Endothelial cell of umbilical vein (primary cell): ENCODE measurements around the gene ALG12. TPM values are rescaled to one million over a fixed set of nuclear protein-coding genes. Genes with fewer than 3 reads are reported as not detected.

Experiments used
- BruUV-seq: library from RNA; stranded (reverse); fragments of 400-500 nt; replicated peaks from 2 replicates; lab custom pipeline; 2021; lab: Mats Ljungman, UMichigan
- CTCF ChIA-PET: fragments of 300-600, 350-600 bp; sonication (Branson Sonifier 250); formaldehyde crosslinking; loops from one replicate; lab custom pipeline; 2021; ENCODE audit warnings: antibody characterized with exemption, inconsistent platforms; lab: Charles Lee
- POLR2A ChIA-PET: fragments of 300-600, 350-600 bp; sonication (Branson Sonifier 250); formaldehyde crosslinking; loops from one replicate; lab custom pipeline; 2021; ENCODE audit warnings: antibody characterized with exemption, inconsistent platforms; lab: Charles Lee
- DNase-seq: peaks from one replicate; pipeline ENCODE4 v3.0.0-alpha.2; 2011; ENCODE audit warnings: low read depth, low spot score
- FAIRE-seq: peaks from 2 replicates; lab custom pipeline; 2011; peaks lifted over from hg19 to GRCh38; lab: Jason Lieb, UNC
- H2AFZ ChIP-seq: 2 replicates; pipeline ENCODE4 v1.6.0; 2012; ENCODE audit warnings: low read depth, low read length, control low read depth, inconsistent platforms
- H3K27ac ChIP-seq: 2 replicates; pipeline ENCODE4 v1.5.1; 2011; ENCODE audit warnings: low read depth, mild to moderate bottlenecking, control low read depth, low read length, moderate library complexity; ENCODE audit not compliant: insufficient read depth
- H3K27me3 ChIP-seq, 2 experiments: 2 replicates each; pipeline versions ENCODE4 v1.6.0 to v1.6.1; 2011; ENCODE audit warnings: low read length in 2 of 2, mixed read lengths in 1 of 2; ENCODE audit not compliant: control insufficient read depth in 2 of 2, insufficient read depth in 2 of 2
- H3K36me3 ChIP-seq, 2 experiments: 2 replicates in 1 of 2; 3 replicates in 1 of 2; pipeline ENCODE4 v1.5.1; 2011; ENCODE audit warnings: low read length in 2 of 2, mild to moderate bottlenecking in 1 of 2, moderate library complexity in 1 of 2; ENCODE audit not compliant: control insufficient read depth in 2 of 2, insufficient read depth in 2 of 2; ENCODE audit errors: extremely low read depth in 1 of 2
- H3K4me1 ChIP-seq: 3 replicates; pipeline ENCODE4 v1.5.1; 2011; ENCODE audit warnings: mild to moderate bottlenecking, low read length; ENCODE audit not compliant: control insufficient read depth, insufficient read depth; ENCODE audit errors: extremely low read depth
- H3K4me2 ChIP-seq: 2 replicates; pipeline ENCODE4 v1.6.1; 2011; ENCODE audit warnings: low read length, control low read depth, mixed read lengths; ENCODE audit not compliant: insufficient read depth
- H3K4me3 ChIP-seq, 3 experiments: fragments of 200-600 bp in 1 of 3; sonication (generic), shearing (Covaris generic) in 1 of 3; replicated peaks in 1 of 3; 2 replicates each; pipeline ENCODE4 v1.5.1; 2011 to 2016; ENCODE audit warnings: control low read depth in 3 of 3, low read length in 3 of 3, mild to moderate bottlenecking in 2 of 3, inconsistent platforms in 1 of 3, low read depth in 1 of 3, moderate library complexity in 1 of 3; ENCODE audit not compliant: insufficient read depth in 1 of 3
- H3K79me2 ChIP-seq: 2 replicates; pipeline ENCODE4 v1.6.0; 2012; ENCODE audit warnings: low read length, inconsistent platforms; ENCODE audit not compliant: control insufficient read depth, insufficient read depth
- H3K9ac ChIP-seq: replicated peaks from 2 replicates; pipeline ENCODE3; 2011; ENCODE audit warnings: low read length, control low read depth; ENCODE audit not compliant: insufficient read depth; ENCODE audit errors: extremely low read depth
- H3K9me1 ChIP-seq: replicated peaks from 3 replicates; pipeline ENCODE4 v1.6.0; 2011; ENCODE audit warnings: mild to moderate bottlenecking, low read length; ENCODE audit not compliant: control insufficient read depth, insufficient read depth; ENCODE audit errors: extremely low read depth
- H3K9me3 ChIP-seq: replicated peaks from 2 replicates; pipeline ENCODE4 v1.5.1; 2012; ENCODE audit warnings: low read length, inconsistent platforms; ENCODE audit not compliant: control insufficient read depth, insufficient read depth
- H4K20me1 ChIP-seq: replicated peaks from 2 replicates; pipeline ENCODE3; 2011; ENCODE audit warnings: mild to moderate bottlenecking, low read length; ENCODE audit not compliant: control insufficient read depth, insufficient read depth; ENCODE audit errors: extremely low read depth
- EZH2 ChIP-seq: IDR thresholded peaks from 2 replicates; pipeline ENCODE4 v1.6.1; 2012; ENCODE audit warnings: borderline replicate concordance, low read depth, mild to moderate bottlenecking, moderate library complexity, low read length, inconsistent platforms; ENCODE audit not compliant: severe bottlenecking
- FOS ChIP-seq: IDR thresholded peaks from 2 replicates; pipeline ENCODE4 v1.6.1; 2011; ENCODE audit warnings: mild to moderate bottlenecking, low read length, moderate library complexity, borderline replicate concordance; ENCODE audit not compliant: insufficient read depth
- GATA2 ChIP-seq: IDR thresholded peaks from 2 replicates; pipeline ENCODE4 v1.7.0; 2011; ENCODE audit warnings: low read depth, mild to moderate bottlenecking, moderate library complexity, mixed read lengths, low read length; ENCODE audit not compliant: insufficient read length, insufficient read depth
- JUN ChIP-seq: IDR thresholded peaks from 2 replicates; pipeline ENCODE4 v1.6.1; 2011; ENCODE audit warnings: borderline replicate concordance, low read depth; ENCODE audit not compliant: insufficient read length, insufficient read depth
- MYC ChIP-seq: IDR thresholded peaks from one replicate; pipeline ENCODE4 v1.6.1; 2011; ENCODE audit warnings: mild to moderate bottlenecking, low read depth, low read length
- POLR2A ChIP-seq: IDR thresholded peaks from 2 replicates; pipeline ENCODE4 v1.6.1; 2012; ENCODE audit warnings: low read depth, mild to moderate bottlenecking, control low read depth, low read length
- POLR2AphosphoS5 ChIP-seq: IDR thresholded peaks from 2 replicates; pipeline ENCODE4 v1.6.1; 2012; ENCODE audit warnings: low read depth, mild to moderate bottlenecking, control low read depth, low read length, moderate library complexity; ENCODE audit not compliant: insufficient read depth
- dilution Hi-C: fragments of 300-500 bp; cut with MboI; formaldehyde crosslinking; loops from one replicate; pipeline ENCODE4 v1.15.0; 2019; ENCODE audit warnings: low sequenced_read_pairs; ENCODE audit not compliant: extremely low pct_ligation_motif_present
- intact Hi-C: fragments of 100-400 bp; cut with micrococcal nuclease; formaldehyde crosslinking; loops from one replicate; pipeline ENCODE4 v1.10.0; 2022
- polyA plus RNA-seq, 4 experiments: library from polyadenylated mRNA; depleted of rRNA in 3 of 4; stranded (reverse) in 3 of 4; unstranded in 1 of 4; fragments of >200 nt; gene quantifications; 2 replicates each; pipeline versions ENCODE4 v1.2.1 to v1.2.3, GENCODE V29; 2011 to 2012; ENCODE audit warnings: missing spikeins in 1 of 4
- total RNA-seq: library from RNA; stranded (reverse); gene quantifications from 2 replicates; pipeline ENCODE4 v1.2.3, GENCODE V29; 2021
- TF ChIP-seq, protein P1 (sequence below), 2 donors: IDR thresholded peaks; 1 replicate in 1 of 2; 2 replicates in 1 of 2; pipeline ENCODE4 v1.5.1; 2011; ENCODE audit warnings: low read length in 2 of 2, mild to moderate bottlenecking in 2 of 2, moderate library complexity in 2 of 2, control low read depth in 1 of 2, inconsistent platforms in 1 of 2, low read depth in 1 of 2; ENCODE audit not compliant: insufficient read depth in 1 of 2; ENCODE audit errors: extremely low read depth in 1 of 2
- TF ChIP-seq, protein P2 (sequence below): IDR thresholded peaks from 2 replicates; pipeline ENCODE4 v1.6.1; 2011; ENCODE audit not compliant: insufficient read depth, insufficient read length

ALG12 gene
- total and polyA plus RNA-seq, 2 donors (not counting 3 experiments of a cell fraction or from before 2014, with no cell fraction given): 14.6 to 18.0 TPM

DNA sequence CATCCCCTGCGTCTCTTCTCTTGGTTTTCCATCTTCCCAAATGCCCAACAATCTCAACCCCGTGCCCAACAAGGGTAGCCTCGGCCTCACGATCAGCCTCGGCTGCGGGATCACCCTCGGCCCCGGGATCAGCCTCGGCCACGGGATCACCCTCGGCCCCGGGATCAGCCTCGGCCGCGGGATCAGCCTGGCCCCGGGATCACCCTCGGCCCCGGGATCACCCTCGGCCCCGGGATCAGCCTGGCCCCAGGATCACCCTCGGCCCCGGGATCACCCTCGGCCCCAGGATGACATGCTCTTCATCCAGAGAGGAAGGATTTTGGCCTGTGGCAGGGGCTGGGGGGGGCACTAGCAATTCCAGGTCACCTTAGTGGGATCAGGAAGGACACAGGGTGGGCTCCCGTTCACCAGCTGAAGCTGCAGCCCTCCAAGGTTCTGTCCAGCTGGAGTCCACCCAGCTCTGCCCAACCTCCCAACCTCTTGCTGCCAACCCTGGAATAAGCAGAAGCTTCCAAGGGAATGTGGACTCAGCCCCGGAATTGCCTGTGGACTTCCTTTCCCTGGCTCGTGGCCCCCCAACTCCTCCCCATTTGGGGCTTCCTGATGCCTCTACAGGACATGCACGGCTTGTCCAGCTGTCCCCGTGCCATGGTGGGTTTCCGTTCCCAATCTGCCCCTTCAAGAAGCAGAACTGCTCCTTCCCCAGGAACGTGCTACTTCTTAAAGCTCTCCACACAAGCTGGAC, 6.2 kb downstream of the ALG12 start:
- Histone ChIP-seq H3K9me1 (no peaks in the 10 kb centered on the region), H3K27ac (no peak overlapping the region), H3K4me3 (no peak overlapping the region), H3K27me3 (no peaks in the 10 kb centered on the region), H3K4me2 (no peak overlapping the region), H3K36me3 (peaks cover 0 to 14% of the 10 kb centered on the region in 2 experiments), H3K9me3 (no peaks in the 10 kb centered on the region), H4K20me1 (no peaks in the 10 kb centered on the region), H2AFZ (no peak overlapping the region), H3K4me1 (no peaks in the 10 kb centered on the region), H3K9ac (no peak overlapping the region), H3K79me2 (no peaks in the 10 kb centered on the region)
- no TSS peak for BruUV-seq
- TF ChIP-seq EZH2: no peak
- TF ChIP-seq, protein P1, sequence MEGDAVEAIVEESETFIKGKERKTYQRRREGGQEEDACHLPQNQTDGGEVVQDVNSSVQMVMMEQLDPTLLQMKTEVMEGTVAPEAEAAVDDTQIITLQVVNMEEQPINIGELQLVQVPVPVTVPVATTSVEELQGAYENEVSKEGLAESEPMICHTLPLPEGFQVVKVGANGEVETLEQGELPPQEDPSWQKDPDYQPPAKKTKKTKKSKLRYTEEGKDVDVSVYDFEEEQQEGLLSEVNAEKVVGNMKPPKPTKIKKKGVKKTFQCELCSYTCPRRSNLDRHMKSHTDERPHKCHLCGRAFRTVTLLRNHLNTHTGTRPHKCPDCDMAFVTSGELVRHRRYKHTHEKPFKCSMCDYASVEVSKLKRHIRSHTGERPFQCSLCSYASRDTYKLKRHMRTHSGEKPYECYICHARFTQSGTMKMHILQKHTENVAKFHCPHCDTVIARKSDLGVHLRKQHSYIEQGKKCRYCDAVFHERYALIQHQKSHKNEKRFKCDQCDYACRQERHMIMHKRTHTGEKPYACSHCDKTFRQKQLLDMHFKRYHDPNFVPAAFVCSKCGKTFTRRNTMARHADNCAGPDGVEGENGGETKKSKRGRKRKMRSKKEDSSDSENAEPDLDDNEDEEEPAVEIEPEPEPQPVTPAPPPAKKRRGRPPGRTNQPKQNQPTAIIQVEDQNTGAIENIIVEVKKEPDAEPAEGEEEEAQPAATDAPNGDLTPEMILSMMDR (IDR thresholded peaks at IDR 0.05; ENCODE audit: extremely low read depth in 1 of 2, insufficient read depth in 1 of 2, low read depth in 1 of 2, low read length in 2 of 2): no peak
- TF ChIP-seq JUN: no peak
- no peak for TF ChIP-seq POLR2AphosphoS5
- no peak for TF ChIP-seq GATA2
- TF ChIP-seq MYC: no peak
- TF ChIP-seq, protein P2, sequence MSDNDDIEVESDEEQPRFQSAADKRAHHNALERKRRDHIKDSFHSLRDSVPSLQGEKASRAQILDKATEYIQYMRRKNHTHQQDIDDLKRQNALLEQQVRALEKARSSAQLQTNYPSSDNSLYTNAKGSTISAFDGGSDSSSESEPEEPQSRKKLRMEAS: no peak
- no peak for TF ChIP-seq POLR2A
- TF ChIP-seq FOS: no peak
- no peak for FAIRE-seq
- ChIA-PET CTCF (interaction anchor here (1.5 kb wide), 1 partner anchor 118 kb away, joined by 4 read pairs; no protein-coding TSS in a partner anchor), POLR2A (no interaction called here)
- intact Hi-C loops (no loop called here), dilution Hi-C loops (no loop called here)
- no peak for DNase-seq
